NCI-H524 treated with DMSO at 0.1 percent for 48 hours (cell line): ENCODE results near the gene ATP8B4.
"Not testable (repeated sequence)": the region's sequence is repeated elsewhere in the genome, so short reads cannot be mapped to it uniquely, and the experiment has no call there.

Experiments
- DNase-seq: peaks from one replicate; lab custom pipeline; 2025; lab: John Stamatoyannopoulos, UW

The ATP8B4 gene

DNA sequence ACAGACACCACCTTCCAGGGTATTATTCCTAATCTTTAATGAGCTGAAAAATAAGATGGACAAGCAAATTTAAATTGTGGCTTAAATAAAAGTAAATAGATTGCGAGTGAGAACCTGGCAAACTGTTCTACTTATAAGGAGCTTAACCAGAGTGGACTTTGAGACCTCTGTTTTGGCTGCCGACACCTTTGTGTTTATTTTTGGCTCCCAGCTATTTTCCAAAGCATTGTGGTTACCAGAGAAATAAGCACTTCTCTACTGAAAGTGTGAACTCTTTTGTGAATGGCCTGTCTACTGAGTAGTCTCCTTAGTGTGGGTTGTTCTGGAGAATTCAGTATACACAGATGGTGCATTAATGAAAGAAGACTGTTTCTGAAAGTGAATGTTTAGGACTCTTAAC lies 109.4 kb downstream of the ATP8B4 start:
- no peak for DNase-seq

DNA sequence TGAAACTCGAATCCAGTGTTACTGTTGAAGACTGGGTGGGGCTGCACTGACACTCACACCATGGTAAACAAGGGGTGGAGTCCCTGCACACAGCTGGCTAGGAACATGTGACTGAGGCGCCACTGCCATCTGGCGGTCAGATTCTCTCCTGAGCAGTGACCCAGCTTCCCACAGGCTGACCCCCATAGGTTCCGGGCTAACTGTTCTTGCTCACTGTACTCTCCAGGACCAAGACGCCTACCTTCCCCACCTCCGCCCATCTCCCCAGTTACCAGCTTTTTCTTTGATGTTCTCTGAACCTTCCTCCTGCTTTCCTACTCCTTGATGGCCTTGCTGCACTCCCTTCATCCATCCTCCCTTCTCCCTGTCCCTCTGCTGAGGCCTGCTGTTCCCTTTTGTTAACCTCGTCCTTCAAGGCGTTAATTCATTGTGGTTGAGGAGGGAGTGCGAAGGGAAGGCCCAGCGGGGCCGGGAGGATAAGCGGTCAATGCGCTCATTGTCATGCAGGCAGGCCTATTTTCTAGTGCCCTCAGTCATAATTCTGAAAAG lies 115.2 kb downstream of the ATP8B4 start:
- peak; percentile 40 for DNase-seq

DNA sequence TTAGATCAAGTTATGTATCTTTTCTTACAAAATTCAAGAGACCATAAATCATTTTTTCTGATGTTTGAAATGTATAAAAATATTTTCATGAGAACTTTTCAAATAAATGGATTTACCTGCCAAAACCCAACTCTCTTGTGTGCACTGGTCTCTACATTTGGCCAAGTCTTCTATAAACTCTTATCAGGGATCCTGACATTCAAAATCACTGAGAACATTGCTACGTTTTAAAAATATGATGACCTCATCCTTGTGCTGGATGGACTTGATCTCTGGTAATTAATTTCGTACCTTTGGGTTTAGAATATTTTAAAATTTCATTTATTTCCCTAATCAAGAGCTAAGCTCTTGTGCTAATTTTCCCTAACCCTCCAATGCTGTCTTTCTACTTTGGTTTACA lies 127.4 kb downstream of the ATP8B4 start:
- DNase-seq: no peak

DNA sequence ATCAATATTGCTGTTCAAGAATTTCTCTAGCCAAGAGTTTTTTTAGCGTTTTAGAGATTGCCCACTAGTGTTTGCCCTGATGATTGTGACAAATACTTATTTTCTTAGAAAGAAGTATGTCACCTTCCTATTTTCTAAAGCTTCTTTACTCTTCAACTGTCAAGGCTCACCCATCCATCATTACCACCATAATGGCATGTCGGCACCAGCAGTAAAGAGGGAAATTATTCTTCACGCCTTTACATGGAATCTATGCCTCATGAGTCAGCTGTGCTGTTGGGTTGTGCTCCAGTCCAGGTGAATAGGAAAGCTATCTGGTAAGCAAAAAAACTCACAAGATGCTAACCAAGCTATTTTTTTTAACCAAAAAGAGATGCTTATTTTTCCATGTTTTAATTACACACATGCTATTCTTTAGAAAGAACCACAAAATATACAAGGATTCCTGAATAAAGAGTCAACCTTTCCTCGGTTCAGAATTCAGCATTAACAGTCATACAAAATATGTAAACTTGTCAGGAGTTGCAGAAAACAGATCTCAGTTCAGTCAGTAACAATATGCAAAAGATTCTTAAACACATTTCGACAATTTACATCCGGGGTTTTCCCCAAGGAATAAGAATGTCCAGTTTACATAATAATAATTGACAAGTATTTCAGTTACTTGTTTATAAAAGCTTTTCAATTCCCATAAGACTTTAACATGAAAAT lies 128.0 kb downstream of the ATP8B4 start:
- no peak for DNase-seq

DNA sequence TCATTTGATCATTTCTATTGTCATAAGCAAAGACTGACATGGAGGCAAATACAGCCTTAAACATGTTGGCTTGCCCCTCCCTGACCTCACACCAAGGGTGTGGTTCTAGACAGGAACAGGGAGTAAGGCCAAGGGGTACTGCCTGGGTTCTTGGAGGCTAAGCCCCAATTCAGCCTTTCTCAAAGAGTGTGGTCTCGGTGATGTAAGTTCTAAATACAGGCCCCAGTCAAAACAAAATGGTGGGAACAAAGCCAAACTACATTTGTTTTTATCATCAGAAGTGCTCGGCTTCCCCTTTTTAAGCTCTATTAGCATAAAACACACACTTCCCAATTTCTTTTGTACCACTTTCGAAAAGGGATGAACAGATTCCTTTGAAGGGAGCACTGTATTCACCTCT lies 129.5 kb downstream of the ATP8B4 start:
- DNase-seq: no peak

DNA sequence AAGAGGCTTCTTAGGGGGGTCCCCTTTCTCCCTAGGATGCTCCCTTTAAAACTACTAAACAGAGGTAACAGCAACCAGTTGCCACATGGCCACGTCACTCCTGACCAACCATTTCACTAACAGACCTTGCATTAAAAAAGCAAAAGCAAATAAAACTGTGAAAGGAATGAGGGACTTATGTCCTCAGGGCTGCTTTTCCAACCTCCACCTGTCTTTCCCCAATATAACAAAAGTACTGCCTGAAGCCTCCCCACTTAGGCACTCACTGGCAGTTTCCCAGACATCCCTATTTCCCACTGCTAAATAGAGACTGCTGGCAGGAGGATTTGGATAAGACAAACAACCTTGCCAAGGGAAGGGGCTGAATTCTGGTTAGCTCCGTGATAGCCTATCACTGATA lies 130.3 kb downstream of the ATP8B4 start:
- no peak for DNase-seq

DNA sequence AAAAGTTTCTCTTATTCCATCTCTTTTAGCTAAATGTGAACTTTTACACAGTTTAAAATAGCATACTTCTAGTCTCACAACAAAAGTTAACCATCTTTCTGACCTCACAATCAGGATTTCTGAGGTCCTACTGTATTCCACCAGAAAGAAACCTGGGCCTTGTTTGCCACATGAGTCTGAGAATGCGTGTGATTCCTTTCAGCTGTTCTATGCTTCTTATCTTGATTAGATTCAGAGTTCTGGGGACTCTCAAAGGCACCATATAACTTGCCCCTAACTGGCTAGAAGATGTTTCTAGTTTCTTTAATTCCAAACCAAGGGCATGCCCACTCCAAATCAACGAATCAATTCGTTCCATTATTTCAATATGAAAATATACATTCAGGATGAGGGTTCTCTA lies 131.1 kb downstream of the ATP8B4 start:
- no peak for DNase-seq

DNA sequence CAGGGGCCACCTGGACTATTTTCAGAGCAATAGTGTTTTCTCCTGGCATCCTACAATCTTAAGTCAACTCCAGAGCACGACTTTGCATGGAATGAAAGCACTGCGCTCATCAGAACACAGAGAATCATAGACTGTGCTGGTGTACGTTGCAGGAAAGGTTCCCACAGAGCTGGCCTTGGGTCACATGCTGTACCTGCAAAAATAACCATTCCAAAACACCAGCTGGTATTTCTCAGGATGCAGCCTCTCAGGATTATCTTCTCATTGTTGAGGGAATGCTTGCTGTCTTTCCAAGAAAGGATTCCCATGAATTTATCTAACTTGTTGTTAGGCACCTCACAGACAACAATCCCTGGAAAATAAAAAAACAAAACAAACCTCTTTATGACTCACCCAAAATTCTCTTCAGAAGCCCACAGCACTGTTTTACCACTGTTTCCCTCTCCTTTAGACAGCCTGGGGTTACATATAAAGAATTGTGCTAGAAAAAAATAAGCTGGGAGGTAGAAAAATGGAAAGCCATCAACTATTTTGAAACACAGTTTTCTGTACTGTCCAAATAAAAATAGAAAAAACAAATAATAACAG lies 131.7 kb downstream of the ATP8B4 start:
- no peak for DNase-seq

DNA sequence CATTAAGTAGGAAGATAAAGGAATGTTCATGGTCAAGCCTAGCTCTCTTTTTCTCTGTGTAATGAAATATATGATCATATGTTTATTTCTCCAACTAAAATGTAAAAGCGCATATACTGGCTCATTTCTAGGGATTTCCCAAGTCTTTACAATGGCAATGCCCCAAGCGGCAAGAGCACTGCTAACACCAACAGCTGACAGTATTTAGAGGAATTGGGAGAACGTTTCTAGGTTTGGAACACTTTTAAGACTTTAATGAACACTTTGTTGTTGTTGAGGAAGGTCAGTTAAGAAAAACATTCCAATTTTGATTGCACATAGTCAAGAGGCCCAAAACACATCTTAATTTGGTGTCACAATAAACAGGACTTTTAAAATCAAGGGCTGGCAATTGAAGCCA lies 132.7 kb downstream of the ATP8B4 start:
- no peak for DNase-seq

DNA sequence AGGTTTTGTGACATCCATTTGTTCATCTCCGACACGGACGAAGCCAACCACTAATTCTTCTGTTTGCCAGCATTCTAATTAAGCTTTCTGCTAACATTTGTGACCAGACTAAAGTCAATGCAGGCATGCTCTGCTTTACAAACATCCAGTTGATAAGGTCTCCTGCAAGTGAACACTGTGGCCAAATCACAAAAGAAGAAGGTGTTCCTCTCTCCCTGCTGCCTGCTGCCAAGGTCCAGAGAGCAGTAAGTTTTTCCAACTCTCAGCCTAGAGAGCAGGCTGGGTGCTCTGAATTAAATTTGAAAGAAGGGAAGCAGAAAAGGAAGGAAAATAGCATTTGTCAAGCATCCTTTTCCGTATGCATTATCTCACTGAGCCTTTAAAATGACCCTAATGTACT lies 133.6 kb downstream of the ATP8B4 start:
- DNase-seq: no peak

DNA sequence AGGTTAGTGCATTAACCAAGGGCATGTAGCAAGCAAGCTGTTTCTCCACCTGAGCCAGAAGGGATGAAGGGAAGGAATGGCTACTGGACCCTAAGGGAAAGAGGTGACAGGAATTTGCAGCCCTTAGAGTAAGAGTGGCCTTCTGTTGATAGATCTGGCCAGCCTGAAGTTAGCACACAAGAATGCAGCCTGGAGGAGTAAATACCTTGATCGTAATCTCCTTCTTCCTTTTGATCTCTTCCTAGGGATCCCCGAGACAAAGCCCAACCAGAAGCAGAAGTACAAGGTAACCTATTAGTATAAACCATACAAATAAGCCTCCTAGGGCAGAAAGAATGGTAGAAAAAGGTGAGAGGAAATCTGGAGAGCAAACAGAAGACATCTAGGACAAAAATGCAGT lies 134.6 kb downstream of the ATP8B4 start:
- no peak for DNase-seq

DNA sequence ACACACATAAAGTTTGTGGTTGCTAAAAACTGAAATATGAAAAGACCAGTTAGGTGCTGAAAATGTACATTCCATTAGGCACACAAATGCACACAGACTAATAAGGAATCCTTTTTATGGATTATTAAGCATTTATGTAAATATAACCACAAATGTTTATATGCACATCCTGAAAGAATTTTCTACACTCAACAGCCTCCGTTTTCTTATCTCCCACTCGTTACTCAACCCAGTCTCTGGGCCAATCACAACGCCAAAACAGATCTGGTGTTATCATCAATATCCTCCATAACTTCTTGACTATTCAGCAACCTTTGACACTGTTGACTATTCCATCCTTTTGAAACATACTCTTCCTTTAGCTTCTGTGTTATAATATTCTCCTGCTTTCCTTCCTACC lies 136.4 kb downstream of the ATP8B4 start:
- no peak for DNase-seq

DNA sequence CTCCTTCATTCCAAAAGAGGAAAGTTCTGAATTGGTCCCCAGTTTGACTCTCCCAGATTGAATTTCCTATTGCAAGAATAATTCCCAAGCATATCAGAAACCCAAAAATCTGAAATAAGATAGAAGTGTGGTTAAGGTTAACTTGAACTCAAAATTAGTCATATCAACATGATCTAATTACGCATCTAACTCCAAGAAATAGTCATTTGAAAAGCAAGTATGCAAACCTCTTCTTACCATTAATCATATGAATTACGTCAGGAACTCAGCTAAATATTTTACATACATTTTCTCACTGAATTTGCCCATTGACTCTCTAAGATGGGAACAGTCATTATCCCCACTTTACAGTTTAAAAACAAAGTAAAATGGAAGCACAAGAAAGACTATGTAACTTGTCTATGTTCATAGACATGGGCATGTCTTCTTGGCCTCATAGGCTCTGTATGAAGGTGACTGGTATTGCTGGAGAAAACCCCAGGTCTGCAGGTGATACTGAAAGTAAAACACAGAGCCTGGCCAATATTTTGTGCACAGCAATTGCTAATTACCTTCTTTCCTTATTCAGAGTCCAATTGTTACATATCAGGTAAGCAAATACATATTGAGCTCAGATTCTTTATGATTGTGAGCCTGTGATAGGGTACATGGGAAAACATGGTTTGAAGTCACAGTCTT lies 139.2 kb downstream of the ATP8B4 start:
- DNase-seq: no peak

DNA sequence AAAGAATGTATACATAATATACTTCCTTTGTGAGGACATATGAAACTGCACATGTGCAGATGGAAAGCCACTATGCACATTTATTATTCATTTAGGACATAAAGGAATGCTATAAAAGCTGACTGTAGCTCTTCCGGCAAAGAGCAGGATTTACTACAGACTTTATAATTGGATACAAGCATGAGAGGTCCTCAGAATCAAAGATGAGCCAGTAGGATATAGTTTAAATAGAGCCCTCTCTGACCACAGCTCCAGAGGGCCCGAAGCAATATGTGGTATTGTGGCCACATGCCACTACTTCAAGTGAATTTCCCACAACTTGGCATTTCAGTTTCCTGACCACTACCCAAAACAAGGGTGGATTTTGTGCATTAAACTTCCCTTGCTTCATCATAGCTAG lies 140.9 kb downstream of the ATP8B4 start:
- DNase-seq: no peak

DNA sequence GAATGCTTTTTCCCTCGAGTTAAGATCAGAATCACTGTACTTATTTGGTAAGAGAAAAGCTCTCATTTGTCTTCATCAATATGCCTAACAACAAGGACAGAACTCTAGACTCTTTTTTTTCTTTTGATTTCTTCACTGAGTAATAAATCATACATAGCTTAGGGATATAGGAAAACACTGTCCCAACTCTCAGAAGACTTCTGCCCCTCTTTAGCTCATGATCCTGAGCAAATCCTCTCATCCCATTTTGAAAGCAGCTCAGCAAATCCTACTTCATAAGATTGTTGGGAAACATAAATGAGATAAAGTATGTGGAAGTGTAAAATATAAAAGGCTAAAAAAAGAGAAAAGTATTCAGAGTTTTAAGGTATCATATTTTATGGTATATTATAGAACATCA lies 141.7 kb downstream of the ATP8B4 start:
- no peak for DNase-seq

DNA sequence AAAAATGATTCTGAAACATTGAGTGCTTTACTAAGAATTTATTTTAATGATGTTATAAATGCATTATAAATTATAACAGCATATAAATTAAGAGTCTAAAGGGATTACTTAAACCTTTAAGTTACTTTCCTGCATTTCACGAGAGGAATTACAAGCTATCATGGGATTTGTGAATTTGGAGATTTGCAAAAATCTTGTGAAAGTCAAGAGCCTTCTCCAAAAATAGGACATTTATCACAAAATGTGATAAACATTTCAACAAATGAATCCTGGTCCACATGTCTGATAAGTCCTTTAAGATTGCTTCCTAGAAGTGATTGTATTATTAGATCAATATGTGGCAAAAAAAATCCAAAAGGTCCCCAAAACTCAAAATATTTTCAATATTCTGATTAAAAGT lies 154.5 kb downstream of the ATP8B4 start:
- no peak for DNase-seq

DNA sequence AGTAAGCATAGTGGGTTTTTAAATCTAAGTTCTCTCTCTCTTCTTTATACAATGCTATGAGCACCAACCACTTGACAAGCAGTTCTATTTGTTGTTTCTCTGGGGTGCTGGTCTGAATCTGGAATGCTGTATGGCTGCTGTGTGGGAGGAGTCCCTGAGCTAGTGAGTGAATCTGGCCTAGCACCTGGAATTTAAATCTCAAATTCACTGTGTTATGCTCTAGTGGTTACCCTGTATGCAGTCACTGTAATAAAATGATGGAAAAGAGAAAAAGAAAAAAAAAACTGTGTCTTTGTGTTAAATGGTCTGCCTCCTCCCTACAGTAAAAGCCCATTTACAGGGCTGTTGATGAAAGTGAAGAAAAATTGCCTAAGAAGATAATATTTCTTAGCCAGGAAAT lies 155.0 kb downstream of the ATP8B4 start:
- DNase-seq: no peak

DNA sequence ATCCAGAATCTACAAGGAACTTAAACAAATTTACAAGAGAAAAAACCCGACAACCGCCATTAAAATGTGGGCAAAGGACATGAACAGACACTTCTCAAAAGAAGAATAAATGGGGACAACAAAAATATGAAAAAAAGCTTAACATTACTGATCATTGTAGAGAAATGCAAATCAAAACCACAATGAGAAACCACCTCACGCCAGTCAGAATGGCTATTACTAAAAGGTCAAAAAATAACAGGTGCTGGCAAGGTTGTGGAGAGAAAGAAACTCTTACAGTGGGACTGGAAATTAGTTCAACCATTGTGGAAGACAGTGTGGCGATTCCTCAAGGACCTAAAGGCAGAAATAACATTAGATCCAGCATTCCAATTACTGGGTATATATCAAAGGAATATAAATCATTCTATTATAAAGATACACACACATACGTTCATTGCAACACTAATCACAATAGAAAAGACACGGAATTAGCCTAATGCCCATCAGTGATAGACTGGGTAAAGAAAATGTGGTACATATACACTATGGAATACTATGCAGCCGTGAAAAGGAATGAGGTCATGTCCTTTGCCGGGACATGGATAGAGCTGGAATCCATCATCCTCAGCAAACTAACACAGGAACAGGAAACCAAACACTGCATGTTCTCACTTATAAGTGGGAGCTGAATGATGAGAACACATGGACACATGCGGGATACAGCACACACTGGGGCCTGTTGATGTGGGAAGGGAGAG lies 155.8 kb downstream of the ATP8B4 start:
- not testable (repeated sequence) for DNase-seq

DNA sequence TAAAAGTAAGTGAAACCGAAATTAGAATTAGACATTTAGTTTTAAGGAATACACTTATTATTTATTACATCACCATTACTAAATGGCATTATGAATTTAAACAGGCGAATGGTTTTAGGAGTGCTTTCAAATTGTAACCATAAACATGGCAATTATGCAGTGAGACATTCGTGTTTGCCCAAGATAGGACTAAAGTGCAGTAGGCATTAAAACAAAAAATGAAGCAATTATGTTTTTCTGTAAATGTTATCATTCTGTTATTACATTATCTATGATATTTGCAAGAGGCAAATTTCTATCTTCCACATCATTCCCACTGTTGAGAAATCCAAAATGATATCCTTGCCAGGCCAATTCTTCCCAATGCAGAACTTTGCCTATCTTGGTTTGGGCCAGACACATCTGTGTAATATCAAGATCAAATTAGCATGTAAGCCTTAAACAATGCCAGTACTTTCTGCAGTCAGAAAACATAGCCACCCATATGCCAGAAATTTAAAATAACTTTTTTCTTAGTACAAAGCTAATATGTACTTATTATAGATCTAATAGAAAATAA lies 156.9 kb downstream of the ATP8B4 start:
- DNase-seq: no peak

DNA sequence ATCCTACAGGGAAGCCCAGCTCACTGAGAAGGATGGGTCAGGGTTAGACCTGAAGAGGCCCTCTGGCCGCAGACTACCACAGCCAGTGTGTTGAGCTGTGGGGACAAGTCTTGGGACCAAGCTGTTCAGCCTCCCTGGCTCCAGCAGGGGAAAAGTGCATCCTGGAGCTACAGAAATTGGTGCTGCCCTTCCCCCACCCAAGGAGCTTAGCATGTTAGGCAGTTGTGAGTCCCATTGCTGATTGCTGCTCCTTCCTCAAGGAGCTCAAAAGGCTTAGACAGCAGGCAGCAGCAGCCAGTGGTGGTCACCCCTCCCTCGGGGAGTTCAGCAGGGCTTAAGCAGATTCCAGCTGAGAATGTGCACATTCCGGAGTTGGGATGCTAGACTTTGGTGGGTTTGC lies 165.6 kb downstream of the ATP8B4 start:
- DNase-seq: no peak

DNA sequence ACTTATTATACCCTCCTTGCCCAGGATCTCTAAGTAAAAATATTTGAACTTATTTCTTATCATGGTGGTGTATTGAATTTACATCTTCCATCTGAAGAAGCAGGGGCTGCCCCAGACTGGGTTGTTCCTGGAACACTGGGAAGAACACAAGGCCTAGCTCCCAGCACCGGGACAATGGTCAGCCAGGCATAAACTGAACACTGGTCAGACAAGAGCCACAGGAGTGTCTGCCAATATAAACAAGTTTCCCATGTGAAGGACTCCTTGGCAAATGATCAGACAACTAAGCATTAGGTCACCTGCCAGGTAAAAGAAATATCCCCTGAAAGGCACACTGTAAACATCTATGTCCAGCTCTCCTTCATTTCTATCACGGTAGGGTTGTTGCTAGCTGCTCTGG lies 172.4 kb downstream of the ATP8B4 start:
- DNase-seq: no peak

DNA sequence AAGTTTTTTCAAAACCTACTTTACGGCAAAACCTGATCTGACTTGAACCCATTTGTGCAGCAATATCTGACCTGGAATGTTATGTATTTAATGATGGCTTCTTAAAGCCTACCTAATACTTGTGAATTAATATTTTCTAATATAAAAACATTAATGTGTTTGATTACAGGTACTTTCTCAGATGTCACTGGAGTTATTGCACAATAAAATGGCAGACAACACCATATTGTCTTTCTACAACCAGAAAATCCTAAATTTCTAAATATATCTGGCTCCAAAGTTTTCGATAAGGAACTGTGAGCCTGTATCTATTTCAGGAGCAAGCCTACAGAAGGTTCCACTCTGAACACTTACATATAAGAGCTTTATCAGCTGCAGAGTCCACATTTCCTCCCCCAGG lies 184.5 kb downstream of the ATP8B4 start:
- DNase-seq: no peak
